ENCODE measurements around the gene ZDHHC22. TPM values are rescaled to one million over a fixed set of nuclear protein-coding genes. Genes with fewer than 3 reads are reported as not detected.

ZDHHC22 gene
- total RNA-seq, 4 donors from 2014 or later, result not detected

DNA sequence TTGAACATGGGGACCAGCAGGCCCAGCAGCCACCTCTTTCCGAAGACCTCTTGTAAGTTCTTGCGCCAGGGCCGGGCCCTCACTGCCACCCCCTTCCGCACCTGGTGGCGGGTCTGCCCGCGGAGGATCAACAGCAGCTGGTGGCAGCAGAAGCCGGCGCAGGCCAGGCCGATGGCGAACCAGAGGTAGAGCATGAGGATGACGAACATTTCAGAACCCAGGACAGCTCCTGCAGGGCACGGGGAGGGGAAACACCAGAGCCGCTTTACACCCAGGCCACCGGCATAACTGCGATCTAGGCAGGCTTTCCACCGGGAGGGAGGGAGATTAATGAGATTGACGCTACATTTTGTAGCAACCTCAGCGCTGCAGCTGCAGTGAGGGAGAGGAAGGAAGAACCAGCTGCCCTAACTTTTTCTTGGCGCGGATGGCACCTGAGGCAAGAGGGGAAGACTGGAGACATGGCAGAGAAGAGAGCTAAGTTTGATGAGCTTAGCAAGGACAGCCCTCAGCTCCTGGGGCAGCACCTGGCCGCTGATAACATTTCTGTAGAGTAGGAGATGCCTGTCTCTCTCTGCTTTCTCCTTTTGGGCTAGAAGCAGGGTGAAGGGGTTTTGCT is 7.8 kb downstream of the ZDHHC22 start:
- Histone ChIP-seq H3K9me3 (no peaks in the 10 kb centered on the region), H3K4me1 (no peaks in the 10 kb centered on the region), H3K36me3 (no peaks in the 10 kb centered on the region), H3K4me3 (no peak overlapping the region), H3K27ac (no peak overlapping the region), H3K27me3 (peaks cover 0 to 70% of the 10 kb centered on the region in 2 donors)
- WGBS, 2 donors, result 5 to 15% methylated on average over 10 to 22 of the region's 22 CpGs
- no peak for TF ChIP-seq EP300 (IDR thresholded peaks at IDR 0.05)
- TF ChIP-seq, protein P1, sequence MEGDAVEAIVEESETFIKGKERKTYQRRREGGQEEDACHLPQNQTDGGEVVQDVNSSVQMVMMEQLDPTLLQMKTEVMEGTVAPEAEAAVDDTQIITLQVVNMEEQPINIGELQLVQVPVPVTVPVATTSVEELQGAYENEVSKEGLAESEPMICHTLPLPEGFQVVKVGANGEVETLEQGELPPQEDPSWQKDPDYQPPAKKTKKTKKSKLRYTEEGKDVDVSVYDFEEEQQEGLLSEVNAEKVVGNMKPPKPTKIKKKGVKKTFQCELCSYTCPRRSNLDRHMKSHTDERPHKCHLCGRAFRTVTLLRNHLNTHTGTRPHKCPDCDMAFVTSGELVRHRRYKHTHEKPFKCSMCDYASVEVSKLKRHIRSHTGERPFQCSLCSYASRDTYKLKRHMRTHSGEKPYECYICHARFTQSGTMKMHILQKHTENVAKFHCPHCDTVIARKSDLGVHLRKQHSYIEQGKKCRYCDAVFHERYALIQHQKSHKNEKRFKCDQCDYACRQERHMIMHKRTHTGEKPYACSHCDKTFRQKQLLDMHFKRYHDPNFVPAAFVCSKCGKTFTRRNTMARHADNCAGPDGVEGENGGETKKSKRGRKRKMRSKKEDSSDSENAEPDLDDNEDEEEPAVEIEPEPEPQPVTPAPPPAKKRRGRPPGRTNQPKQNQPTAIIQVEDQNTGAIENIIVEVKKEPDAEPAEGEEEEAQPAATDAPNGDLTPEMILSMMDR (IDR thresholded peaks at IDR 0.05), result no peak
- TF ChIP-seq POLR2A (IDR thresholded peaks at IDR 0.05), result no peak
- no peak for DNase-seq (ENCODE audit: low spot score in 2 of 2)

DNA sequence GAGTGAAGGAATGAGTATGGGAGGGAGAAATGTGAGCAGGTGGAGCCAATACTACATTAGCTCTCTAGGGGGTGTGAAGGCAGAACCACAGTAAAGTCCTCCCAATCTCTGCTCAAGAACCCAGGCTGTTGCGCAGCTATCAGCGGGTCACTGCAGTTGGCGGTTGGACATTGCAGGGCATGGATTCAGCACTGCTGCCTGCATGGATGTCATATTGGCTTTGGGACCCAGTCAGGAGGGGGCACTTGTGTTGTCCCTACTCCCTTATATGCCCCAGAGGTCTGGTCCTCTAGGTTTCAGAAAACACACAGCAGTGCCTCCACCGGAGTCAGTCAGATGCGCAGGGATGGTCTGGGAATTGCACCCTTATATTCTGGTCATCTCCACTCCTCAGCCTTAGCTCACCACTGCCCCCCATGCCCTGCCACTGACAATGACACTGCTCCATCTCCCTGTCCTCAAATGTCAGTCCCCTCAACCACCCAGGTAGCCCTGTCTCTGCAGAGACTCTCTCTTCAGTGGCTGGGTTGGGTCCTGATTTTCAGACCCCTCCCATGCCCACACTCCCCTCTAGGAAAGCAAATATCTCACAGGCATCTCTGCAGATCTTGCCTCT is 9.6 kb downstream of the ZDHHC22 start:
- Histone ChIP-seq H3K4me3 (no peak overlapping the region), H3K4me1 (no peaks in the 10 kb centered on the region), H3K36me3 (no peaks in the 10 kb centered on the region), H3K9me3 (no peaks in the 10 kb centered on the region), H3K27me3 (peaks cover 0 to 52% of the 10 kb centered on the region in 2 donors), H3K27ac (no peak overlapping the region)
- DNase-seq (ENCODE audit: low spot score in 2 of 2), result no peak
- 85 to 86% methylated on average over 5 of the region's 5 CpGs for WGBS, 2 donors
- TF ChIP-seq POLR2A (IDR thresholded peaks at IDR 0.05) (no peak), EP300 (IDR thresholded peaks at IDR 0.05) (no peak)

DNA sequence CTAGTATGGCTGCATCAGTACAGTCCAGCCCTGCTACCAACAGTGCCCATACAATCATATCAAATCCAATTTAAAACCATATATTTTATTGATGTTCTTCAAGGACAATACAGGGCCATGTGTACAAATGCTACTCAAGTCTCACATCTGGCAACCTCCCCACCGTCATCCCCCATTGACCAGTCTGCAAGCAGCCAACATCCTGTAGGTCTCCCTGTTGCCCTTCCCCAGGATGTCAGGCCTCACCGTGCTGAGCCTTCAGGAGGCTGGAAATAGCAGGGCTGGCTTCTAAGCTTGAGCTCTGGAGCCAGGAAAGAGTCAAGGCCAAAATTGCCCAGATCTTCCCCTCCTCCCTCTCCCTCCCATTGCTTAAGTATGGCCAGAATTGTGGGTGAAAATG is 10.4 kb downstream of the ZDHHC22 start:
- H3K36me3 ChIP-seq, result no peaks in the 10 kb centered on the region
- H3K27me3 ChIP-seq, result peaks cover 0 to 46% of the 10 kb centered on the region in 2 donors
- DNase-seq (ENCODE audit: low spot score in 2 of 2), result no peak
- no peaks in the 10 kb centered on the region for H3K9me3 ChIP-seq
- no peaks in the 10 kb centered on the region for H3K4me1 ChIP-seq
- TF ChIP-seq POLR2A (IDR thresholded peaks at IDR 0.05), result no peak
- TF ChIP-seq, protein P1 (IDR thresholded peaks at IDR 0.05), result no peak
- no peak for TF ChIP-seq EP300 (IDR thresholded peaks at IDR 0.05)
- WGBS, 2 donors, result 67 to 75% methylated on average over 2 of the region's 2 CpGs
- no peak overlapping the region for H3K27ac ChIP-seq
- no peak overlapping the region for H3K4me3 ChIP-seq

DNA sequence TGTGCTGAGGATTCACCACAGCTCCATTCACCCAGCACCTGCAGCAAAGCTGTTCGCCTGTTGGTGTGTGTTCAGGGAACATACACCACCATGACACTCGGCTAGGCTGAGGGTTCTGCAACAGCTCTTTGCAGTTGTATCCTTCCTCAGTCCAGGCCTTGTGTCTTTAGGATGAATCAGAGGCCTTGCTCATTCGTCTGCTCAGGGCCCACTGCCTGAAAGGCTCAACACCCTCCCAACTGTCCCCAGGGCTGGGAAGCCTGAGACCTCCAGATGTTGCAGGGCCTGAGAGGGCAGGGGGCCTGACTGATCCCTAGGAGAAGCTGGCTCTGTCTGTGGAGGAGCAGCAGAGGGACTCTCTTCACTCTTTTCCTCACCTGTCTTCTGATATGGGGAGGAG is 11.2 kb downstream of the ZDHHC22 start:
- Histone ChIP-seq H3K9me3 (no peaks in the 10 kb centered on the region), H3K27ac (no peak overlapping the region), H3K4me3 (no peak overlapping the region), H3K27me3 (peaks cover 0 to 46% of the 10 kb centered on the region in 2 donors), H3K4me1 (peaks cover 0 to 3% (median 2%) of the 10 kb centered on the region in 4 donors), H3K36me3 (no peaks in the 10 kb centered on the region)
- TF ChIP-seq EP300 (IDR thresholded peaks at IDR 0.05) (no peak), POLR2A (IDR thresholded peaks at IDR 0.05) (no peak)
- TF ChIP-seq, protein P1 (IDR thresholded peaks at IDR 0.05), result no peak
- no peak for DNase-seq (ENCODE audit: low spot score in 2 of 2)
- 48 to 58% methylated on average over 2 to 3 of the region's 3 CpGs for WGBS, 2 donors

DNA sequence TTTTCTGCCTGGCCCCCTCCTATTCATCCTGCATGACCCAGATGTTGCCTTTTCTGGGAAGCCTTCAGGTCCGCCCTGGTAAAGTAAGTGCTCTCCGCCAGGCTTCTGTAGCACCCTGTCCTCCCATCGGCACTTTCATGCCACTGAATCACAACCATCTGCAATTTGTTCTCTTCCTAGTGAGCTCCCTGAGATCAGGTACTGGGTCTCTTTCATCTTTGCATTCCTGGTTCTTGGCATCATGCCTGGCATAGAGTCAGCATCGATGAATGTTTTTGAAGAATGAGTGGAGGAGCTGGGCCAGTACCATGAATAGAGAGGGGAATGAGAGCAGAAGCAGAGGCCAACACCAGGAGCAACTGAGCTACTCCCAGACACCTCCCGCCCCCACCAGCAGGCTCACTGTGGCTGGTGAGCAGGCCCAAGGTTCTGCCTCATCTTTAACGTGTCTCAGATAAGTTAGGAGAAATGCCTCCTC is 13.1 kb downstream of the ZDHHC22 start:
- 65 to 80% methylated on average over 5 to 6 of the region's 6 CpGs for WGBS, 2 donors
- no peak for TF ChIP-seq POLR2A (IDR thresholded peaks at IDR 0.05)
- no peak for TF ChIP-seq EP300 (IDR thresholded peaks at IDR 0.05)
- TF ChIP-seq, protein P1 (IDR thresholded peaks at IDR 0.05), result no peak
- Histone ChIP-seq H3K9me3 (no peaks in the 10 kb centered on the region), H3K4me1 (peaks cover 0 to 21% (median 17%) of the 10 kb centered on the region in 4 donors), H3K36me3 (no peaks in the 10 kb centered on the region), H3K4me3 (no peak overlapping the region), H3K27me3 (peaks cover 0 to 32% of the 10 kb centered on the region in 2 donors), H3K27ac (no peak overlapping the region)
- no peak for DNase-seq (ENCODE audit: low spot score in 2 of 2)
